Esophagus muscularis mucosa (tissue), 3 donors: ENCODE measurements around the gene UPK3B.

Experiments used
- CTCF ChIP-seq, 3 experiments: fragments of 200-600 bp in 2 of 3; fragments of 450-650 bp in 1 of 3; sonication (generic) in 2 of 3; IDR thresholded peaks; one replicate each; pipeline ENCODE4 v1.5.1; 2017 to 2019; ENCODE audit warnings: antibody characterized with exemption in 3 of 3, mild to moderate bottlenecking in 2 of 3, moderate library complexity in 1 of 3
- EP300 ChIP-seq: sonication (generic); formaldehyde crosslinking; IDR thresholded peaks from one replicate; pipeline ENCODE4 v1.6.1; 2017; ENCODE audit warnings: antibody characterized with exemption

- no peak for TF ChIP-seq EP300
- TF ChIP-seq CTCF (IDR thresholded peaks at IDR 0.05), result no peak
These were observed 4.8 kb downstream of the UPK3B start for GRCh38 chr7:76514926-76515771.
